GM12892 (cell line): Measurements from ENCODE around the gene OXSM.

Source experiments
- POLR2AphosphoS5 ChIP-seq: IDR thresholded peaks from 2 replicates; pipeline ENCODE4 v1.6.1; 2011; ENCODE audit warnings: low read depth, low read length, control low read depth
- TAF1 ChIP-seq: IDR thresholded peaks from 2 replicates; pipeline ENCODE4 v1.6.1; 2011; ENCODE audit warnings: low read depth, mild to moderate bottlenecking, control low read depth, low read length, borderline replicate concordance

DNA sequence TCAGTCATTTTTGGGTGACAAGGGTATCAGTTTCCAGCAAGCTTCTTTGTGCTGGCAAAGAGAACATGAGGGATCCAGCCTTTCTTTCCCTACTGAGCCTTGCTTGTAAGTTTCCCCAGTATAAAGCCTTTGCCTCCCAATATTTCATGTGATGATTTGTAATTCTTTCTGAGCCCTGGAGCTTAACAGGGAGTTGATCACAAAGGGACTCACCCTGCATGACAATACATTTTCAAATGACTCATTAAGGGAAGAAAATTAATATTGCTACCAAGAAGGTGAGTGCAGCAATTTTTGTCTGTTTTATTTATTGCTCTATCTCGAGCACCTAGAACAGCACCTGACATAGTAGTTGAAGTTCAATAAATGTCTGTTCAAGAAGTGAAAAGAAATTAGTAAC, 27.7 kb downstream of the OXSM start:
- no peak for TF ChIP-seq POLR2AphosphoS5
- TF ChIP-seq TAF1, result no peak
